SK-N-SH (cell line): ENCODE measurements around the gene RHOU. TPM values are rescaled to one million over a fixed set of nuclear protein-coding genes. Genes with fewer than 3 reads are reported as not detected.

Experiments used
- CTCF ChIA-PET: fragments of 300-600, 350-600 bp; formaldehyde crosslinking; extraction: SDS; loops from one replicate; lab custom pipeline; 2021; lab: Yijun Ruan, JAX
- POLR2A ChIA-PET: fragments of 350-600 bp; sonication (Branson Sonifier 250); formaldehyde crosslinking; extraction: SDS; loops from one replicate; lab custom pipeline; 2020; ENCODE audit warnings: antibody characterized with exemption, inconsistent platforms; lab: Yijun Ruan, JAX
- DNase-seq: peaks from one replicate; pipeline ENCODE4 v3.0.0; 2012
- H2AFZ ChIP-seq: fragments of 200-600 bp; sonication (generic); 2 replicates; pipeline ENCODE4 v1.8.1; 2016; ENCODE audit warnings: antibody characterized with exemption, mild to moderate bottlenecking, low read depth
- H3F3A ChIP-seq: fragments of 200-600 bp; sonication (generic); replicated peaks from 2 replicates; pipeline ENCODE3; 2016; ENCODE audit warnings: antibody characterized with exemption, mild to moderate bottlenecking; ENCODE audit not compliant: insufficient read depth
- H3K27ac ChIP-seq, 2 experiments: fragments of 200-500 bp in 1 of 2; fragments of 200-600 bp in 1 of 2; sonication (Bioruptor generic) in 1 of 2; sonication (generic), shearing (Covaris generic) in 1 of 2; 2 replicates each; pipeline versions ENCODE4 v1.5.1 to v1.6.1; 2014 to 2016; ENCODE audit warnings: low read depth in 2 of 2, inconsistent platforms in 1 of 2, low read length in 1 of 2, mild to moderate bottlenecking in 1 of 2, mixed read lengths in 1 of 2
- H3K27me3 ChIP-seq: fragments of 200-600 bp; sonication (generic), shearing (Covaris generic); 2 replicates; pipeline ENCODE4 v1.6.1; 2016; ENCODE audit warnings: mixed run types; ENCODE audit not compliant: insufficient read depth
- H3K36me3 ChIP-seq, 2 experiments: fragments of 200-500 bp in 1 of 2; fragments of 200-600 bp in 1 of 2; sonication (Bioruptor generic) in 1 of 2; sonication (generic) in 1 of 2; replicated peaks in 1 of 2; 2 replicates each; pipeline versions ENCODE3 to v1.5.1; 2014 to 2016; ENCODE audit warnings: low read length in 1 of 2, mild to moderate bottlenecking in 1 of 2; ENCODE audit not compliant: insufficient read depth in 2 of 2, control insufficient read depth in 1 of 2
- H3K4me1 ChIP-seq, 2 experiments: fragments of 200-500 bp in 1 of 2; fragments of 200-600 bp in 1 of 2; sonication (Bioruptor generic) in 1 of 2; sonication (generic), shearing (Covaris generic) in 1 of 2; 2 replicates each; pipeline versions ENCODE4 v1.5.1 to v1.6.1; 2014 to 2016; ENCODE audit warnings: low read depth in 1 of 2, low read length in 1 of 2, mixed run types in 1 of 2; ENCODE audit not compliant: insufficient read depth in 2 of 2, control insufficient read depth in 1 of 2
- H3K4me2 ChIP-seq: fragments of 200-600 bp; sonication (generic), shearing (Covaris generic); 2 replicates; pipeline ENCODE4 v1.6.1; 2017; ENCODE audit warnings: mixed run types
- H3K4me3 ChIP-seq, 2 experiments: fragments of 200-500 bp in 1 of 2; fragments of 200-600 bp in 1 of 2; sonication (Bioruptor generic) in 1 of 2; sonication (generic), shearing (Covaris generic) in 1 of 2; 2 replicates each; pipeline versions ENCODE4 v1.5.1 to v1.8.1; 2014 to 2016; ENCODE audit warnings: low read depth in 2 of 2, inconsistent platforms in 1 of 2, low read length in 1 of 2, mild to moderate bottlenecking in 1 of 2, mixed read lengths in 1 of 2, moderate library complexity in 1 of 2
- H3K79me2 ChIP-seq: fragments of 200-600 bp; sonication (generic); 2 replicates; pipeline ENCODE4 v1.8.1; 2017; ENCODE audit warnings: mild to moderate bottlenecking; ENCODE audit not compliant: insufficient read depth
- H3K9ac ChIP-seq: fragments of 200-600 bp; sonication (generic); 2 replicates; pipeline ENCODE4 v1.6.1; 2017; ENCODE audit warnings: mixed run types
- H3K9me2 ChIP-seq: fragments of 200-600 bp; sonication (generic); 2 replicates; pipeline ENCODE4 v1.6.1; 2017; ENCODE audit warnings: mixed run types
- H3K9me3 ChIP-seq: fragments of 200-600 bp; sonication (generic); 2 replicates; pipeline ENCODE4 v1.6.1; 2017; ENCODE audit warnings: mixed run types, mild to moderate bottlenecking, moderate library complexity
- H4K20me1 ChIP-seq: fragments of 200-600 bp; sonication (generic); 2 replicates; pipeline ENCODE4 v1.6.1; 2017; ENCODE audit warnings: mild to moderate bottlenecking, mixed run types; ENCODE audit not compliant: insufficient read depth
- CHD2 ChIP-seq: fragments of 150-350 bp; IDR thresholded peaks from 2 replicates; pipeline ENCODE4 v1.6.1; 2018; ENCODE audit warnings: low read length; ENCODE audit not compliant: partially characterized antibody
- EZH2phosphoT487 ChIP-seq: fragments of 200-600 bp; sonication (generic); IDR thresholded peaks from 2 replicates; pipeline ENCODE4 v1.6.1; 2017; ENCODE audit warnings: low read depth, mixed run types, mild to moderate bottlenecking, antibody characterized with exemption, moderate library complexity, borderline replicate concordance
- FOXJ3 ChIP-seq: sonication (generic); formaldehyde crosslinking; IDR thresholded peaks from 2 replicates; pipeline ENCODE4 v1.5.1; 2020; ENCODE audit warnings: mild to moderate bottlenecking, missing genetic modification reagents
- FOXM1 ChIP-seq: IDR thresholded peaks from 2 replicates; pipeline ENCODE4 v1.4.0; 2012; ENCODE audit warnings: low read depth, mild to moderate bottlenecking
- MEF2A ChIP-seq: IDR thresholded peaks from 2 replicates; pipeline ENCODE4 v1.4.0; 2012; ENCODE audit warnings: low read depth, borderline replicate concordance
- NFIC ChIP-seq: IDR thresholded peaks from 2 replicates; pipeline ENCODE4 v1.4.0; 2012; ENCODE audit warnings: borderline replicate concordance
- RCOR1 ChIP-seq: fragments of 150-350 bp; IDR thresholded peaks from 2 replicates; pipeline ENCODE4 v1.6.1; 2017; ENCODE audit warnings: antibody characterized with exemption, low read length
- RXRA ChIP-seq: IDR thresholded peaks from 2 replicates; pipeline ENCODE4 v1.4.0; 2012; ENCODE audit warnings: low read depth, mild to moderate bottlenecking, borderline replicate concordance
- SIN3A ChIP-seq: IDR thresholded peaks from 2 replicates; pipeline ENCODE4 v1.6.1; 2012; ENCODE audit warnings: low read depth, mild to moderate bottlenecking, low read length, moderate library complexity, borderline replicate concordance
- TAF1 ChIP-seq: IDR thresholded peaks from 2 replicates; pipeline ENCODE4 v1.6.1; 2012; ENCODE audit warnings: low read depth, mild to moderate bottlenecking, low read length, moderate library complexity, borderline replicate concordance
- TCF12 ChIP-seq: IDR thresholded peaks from 2 replicates; pipeline ENCODE4 v1.4.0; 2012
- TEAD4 ChIP-seq: IDR thresholded peaks from 2 replicates; pipeline ENCODE4 v1.4.0; 2012; ENCODE audit warnings: mild to moderate bottlenecking, borderline replicate concordance; ENCODE audit not compliant: insufficient read depth
- WGBS: methylation state at CpG from one replicate; pipeline ENCODE4 v1.1.6; 2017; ENCODE audit warnings: low lambda C conversion rate; 5-methylcytosine and 5-hydroxymethylcytosine counted together
- polyA plus RNA-seq, 3 experiments: library from polyadenylated mRNA; depleted of rRNA; stranded (reverse); fragments of >200 nt; gene quantifications; 2 replicates each; pipeline ENCODE4 v1.2.3, GENCODE V29; 2012
- TF ChIP-seq, protein P1 (sequence below): IDR thresholded peaks from 2 replicates; pipeline ENCODE4 v1.4.0; 2012; ENCODE audit warnings: low read depth
- TF ChIP-seq, protein P2 (sequence below): IDR thresholded peaks from 2 replicates; pipeline ENCODE4 v1.6.1; 2012; ENCODE audit warnings: mild to moderate bottlenecking, low read depth, low read length, moderate library complexity
- TF ChIP-seq, protein P3 (sequence below): IDR thresholded peaks from 2 replicates; pipeline ENCODE4; 2012

Gene RHOU
- polyA plus RNA-seq, 1 of the 3 experiments (the other 2 are of a cell fraction) = 0.36 TPM

DNA sequence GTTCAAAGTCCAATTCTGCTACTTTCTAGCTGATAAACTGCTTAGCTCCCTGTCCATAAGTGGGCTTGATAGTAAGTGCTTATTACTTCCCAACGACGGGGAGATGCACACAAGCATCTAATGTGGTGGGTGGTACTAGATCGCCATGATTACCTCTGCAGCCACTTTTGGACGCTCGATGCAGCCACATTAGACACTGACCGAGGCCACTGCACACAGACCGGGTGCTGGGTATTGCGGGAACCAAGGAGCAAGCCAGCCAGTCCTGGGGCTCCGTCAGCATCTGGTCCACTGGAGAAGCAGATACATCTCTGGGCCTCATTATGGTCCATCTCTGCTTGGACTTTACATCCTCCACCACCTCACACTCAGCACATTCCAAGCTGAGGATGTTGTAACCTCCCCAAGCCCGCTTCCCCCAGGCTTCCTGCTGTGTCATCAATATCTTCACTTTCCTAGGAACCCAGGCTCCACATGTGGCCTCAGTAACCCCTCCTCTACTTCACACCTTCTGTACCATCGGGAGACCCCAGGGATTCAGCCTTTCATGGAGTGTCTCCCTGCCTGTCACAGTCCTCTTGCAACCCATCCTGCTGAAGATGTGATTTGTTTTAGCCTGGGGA, 48.2 kb downstream of the RHOU start:
- ChIA-PET CTCF (interaction anchor here (1.5 kb wide), 1 partner anchor 12 kb away, joined by 4 read pairs; no protein-coding TSS in a partner anchor), POLR2A (no interaction called here)
- no peak overlapping the region for H3K4me2 ChIP-seq

DNA sequence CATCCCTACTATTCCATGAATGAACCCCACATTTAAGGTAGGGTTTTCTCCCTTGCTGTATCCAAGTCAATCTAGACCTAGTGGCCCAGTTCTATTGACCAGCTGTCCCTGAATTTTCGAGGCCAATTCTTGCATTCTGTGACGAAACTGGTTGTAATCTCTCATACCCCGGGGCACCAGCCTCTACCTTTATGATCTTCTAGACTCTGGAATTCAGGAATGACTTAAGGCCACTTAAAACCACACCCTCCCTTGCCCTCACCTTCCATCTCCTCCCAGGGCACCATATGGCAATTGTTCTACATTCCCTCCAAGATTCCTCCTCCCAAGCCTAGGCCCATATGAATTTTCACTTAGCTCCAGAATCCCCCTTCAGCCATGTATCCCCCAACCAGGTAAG, 48.9 kb downstream of the RHOU start:
- Histone ChIP-seq H2AFZ (no peak overlapping the region), H3K79me2 (no peaks in the 10 kb centered on the region), H3F3A (no peaks in the 10 kb centered on the region), H3K4me2 (no peak overlapping the region), H3K4me1 (peaks cover 0 to 17% of the 10 kb centered on the region in 2 experiments; a peak in 1 of 4 replicates), H3K9me3 (no peaks in the 10 kb centered on the region), H3K9me2 (no peaks in the 10 kb centered on the region), H3K27ac (no peak overlapping the region), H3K9ac (no peak overlapping the region), H3K27me3 (no peaks in the 10 kb centered on the region), H3K36me3 (no peaks in the 10 kb centered on the region), H4K20me1 (no peaks in the 10 kb centered on the region), H3K4me3 (no peak overlapping the region)
- POLR2A ChIA-PET = no interaction called here
- WGBS = 41% methylated on average over 3 of the region's 3 CpGs
- CTCF ChIA-PET = no interaction called here
- no peak for DNase-seq
- TF ChIP-seq, protein P1, sequence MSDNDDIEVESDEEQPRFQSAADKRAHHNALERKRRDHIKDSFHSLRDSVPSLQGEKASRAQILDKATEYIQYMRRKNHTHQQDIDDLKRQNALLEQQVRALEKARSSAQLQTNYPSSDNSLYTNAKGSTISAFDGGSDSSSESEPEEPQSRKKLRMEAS = no peak
- TF ChIP-seq TAF1 (no peak), FOXM1 (no peak), TCF12 (no peak), MEF2A (no peak), EZH2phosphoT487 (no peak), NFIC (no peak), RCOR1 (no peak), CHD2 (no peak), TEAD4 (no peak)
- TF ChIP-seq, protein P2, sequence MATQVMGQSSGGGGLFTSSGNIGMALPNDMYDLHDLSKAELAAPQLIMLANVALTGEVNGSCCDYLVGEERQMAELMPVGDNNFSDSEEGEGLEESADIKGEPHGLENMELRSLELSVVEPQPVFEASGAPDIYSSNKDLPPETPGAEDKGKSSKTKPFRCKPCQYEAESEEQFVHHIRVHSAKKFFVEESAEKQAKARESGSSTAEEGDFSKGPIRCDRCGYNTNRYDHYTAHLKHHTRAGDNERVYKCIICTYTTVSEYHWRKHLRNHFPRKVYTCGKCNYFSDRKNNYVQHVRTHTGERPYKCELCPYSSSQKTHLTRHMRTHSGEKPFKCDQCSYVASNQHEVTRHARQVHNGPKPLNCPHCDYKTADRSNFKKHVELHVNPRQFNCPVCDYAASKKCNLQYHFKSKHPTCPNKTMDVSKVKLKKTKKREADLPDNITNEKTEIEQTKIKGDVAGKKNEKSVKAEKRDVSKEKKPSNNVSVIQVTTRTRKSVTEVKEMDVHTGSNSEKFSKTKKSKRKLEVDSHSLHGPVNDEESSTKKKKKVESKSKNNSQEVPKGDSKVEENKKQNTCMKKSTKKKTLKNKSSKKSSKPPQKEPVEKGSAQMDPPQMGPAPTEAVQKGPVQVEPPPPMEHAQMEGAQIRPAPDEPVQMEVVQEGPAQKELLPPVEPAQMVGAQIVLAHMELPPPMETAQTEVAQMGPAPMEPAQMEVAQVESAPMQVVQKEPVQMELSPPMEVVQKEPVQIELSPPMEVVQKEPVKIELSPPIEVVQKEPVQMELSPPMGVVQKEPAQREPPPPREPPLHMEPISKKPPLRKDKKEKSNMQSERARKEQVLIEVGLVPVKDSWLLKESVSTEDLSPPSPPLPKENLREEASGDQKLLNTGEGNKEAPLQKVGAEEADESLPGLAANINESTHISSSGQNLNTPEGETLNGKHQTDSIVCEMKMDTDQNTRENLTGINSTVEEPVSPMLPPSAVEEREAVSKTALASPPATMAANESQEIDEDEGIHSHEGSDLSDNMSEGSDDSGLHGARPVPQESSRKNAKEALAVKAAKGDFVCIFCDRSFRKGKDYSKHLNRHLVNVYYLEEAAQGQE = no peak

More for the DNA sequence above, 48.2 kb downstream of the RHOU start:
- Histone ChIP-seq H3K4me3 (no peak overlapping the region), H3K9me3 (no peaks in the 10 kb centered on the region), H3K9ac (no peak overlapping the region), H3F3A (no peaks in the 10 kb centered on the region), H3K79me2 (no peaks in the 10 kb centered on the region), H3K27me3 (no peaks in the 10 kb centered on the region), H3K36me3 (no peaks in the 10 kb centered on the region), H3K9me2 (no peaks in the 10 kb centered on the region), H2AFZ (no peak overlapping the region), H3K27ac (no peak overlapping the region), H3K4me1 (peaks cover 0 to 17% of the 10 kb centered on the region in 2 experiments; a peak in 1 of 4 replicates), H4K20me1 (no peaks in the 10 kb centered on the region)
- no peak for DNase-seq
- WGBS = 85% methylated on average over 8 of the region's 11 CpGs
- TF ChIP-seq CHD2 (no peak), SIN3A (no peak), FOXJ3 (no peak), NFIC (no peak), MEF2A (no peak), RXRA (no peak), EZH2phosphoT487 (no peak)
- TF ChIP-seq, protein P2 = no peak
- TF ChIP-seq, protein P3, sequence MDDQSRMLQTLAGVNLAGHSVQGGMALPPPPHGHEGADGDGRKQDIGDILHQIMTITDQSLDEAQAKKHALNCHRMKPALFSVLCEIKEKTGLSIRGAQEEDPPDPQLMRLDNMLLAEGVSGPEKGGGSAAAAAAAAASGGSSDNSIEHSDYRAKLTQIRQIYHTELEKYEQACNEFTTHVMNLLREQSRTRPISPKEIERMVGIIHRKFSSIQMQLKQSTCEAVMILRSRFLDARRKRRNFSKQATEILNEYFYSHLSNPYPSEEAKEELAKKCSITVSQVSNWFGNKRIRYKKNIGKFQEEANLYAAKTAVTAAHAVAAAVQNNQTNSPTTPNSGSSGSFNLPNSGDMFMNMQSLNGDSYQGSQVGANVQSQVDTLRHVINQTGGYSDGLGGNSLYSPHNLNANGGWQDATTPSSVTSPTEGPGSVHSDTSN = no peak
